ENCODE measurements around the gene TMEM255B.

Gene TMEM255B

DNA sequence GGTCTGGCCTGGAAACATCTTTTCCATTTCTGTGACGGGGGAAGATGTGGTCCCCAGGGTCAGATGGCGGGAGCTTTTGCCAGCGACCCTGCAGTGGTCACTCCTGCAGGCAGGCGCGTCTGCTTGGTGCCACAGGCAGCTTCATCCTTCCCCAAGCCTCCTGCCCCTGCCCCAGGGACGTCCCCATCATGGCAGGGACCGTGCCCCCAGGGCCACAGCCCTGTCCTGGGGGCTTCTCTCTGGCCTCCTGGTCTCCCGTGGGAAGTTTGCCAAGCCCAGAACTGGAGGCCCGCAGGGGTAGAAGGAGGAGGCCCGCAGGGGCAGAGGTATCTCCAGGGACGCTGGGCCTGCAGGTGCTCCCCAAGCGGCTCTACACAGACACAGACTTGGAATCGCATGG is 47.5 kb downstream of the TMEM255B start:
- no peak for DNase-seq

DNA sequence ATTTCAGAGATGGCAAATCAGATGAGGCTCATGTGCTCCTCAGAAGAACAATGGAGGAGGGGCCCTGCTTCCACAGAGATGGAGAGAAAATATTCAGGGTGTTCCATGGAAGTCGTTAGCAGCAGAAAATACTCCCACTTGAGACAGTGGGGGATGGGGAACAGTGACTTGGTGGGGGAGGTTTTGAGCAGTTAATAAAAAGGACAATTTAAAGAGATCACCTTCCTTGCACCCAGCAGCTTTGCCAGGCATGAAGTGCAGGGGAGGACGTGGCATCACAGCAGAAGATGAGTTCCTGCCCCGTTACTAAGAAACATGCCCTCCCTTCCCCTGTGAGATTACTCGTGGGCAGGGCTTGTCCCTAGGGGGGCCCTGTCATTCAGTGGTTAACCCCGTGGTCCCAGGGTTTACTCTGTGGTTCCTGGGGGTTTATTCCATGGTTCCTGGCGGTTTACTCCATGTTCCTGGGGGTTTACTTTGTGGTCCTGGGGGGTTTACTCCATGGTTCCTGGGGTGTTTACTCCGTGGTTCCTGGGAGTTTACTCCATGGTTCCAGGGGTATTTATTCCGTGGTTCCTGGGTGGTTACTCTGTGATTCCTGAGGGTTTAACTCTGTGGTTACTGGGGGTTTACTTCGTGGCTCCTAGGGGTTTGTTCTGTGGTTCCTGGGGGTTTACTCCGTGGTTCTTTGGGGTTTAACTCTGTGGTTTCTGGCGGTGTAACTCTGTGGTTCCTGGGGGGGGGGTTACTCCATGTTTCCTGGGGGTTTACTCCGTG is 49.2 kb downstream of the TMEM255B start:
- DNase-seq: no peak

DNA sequence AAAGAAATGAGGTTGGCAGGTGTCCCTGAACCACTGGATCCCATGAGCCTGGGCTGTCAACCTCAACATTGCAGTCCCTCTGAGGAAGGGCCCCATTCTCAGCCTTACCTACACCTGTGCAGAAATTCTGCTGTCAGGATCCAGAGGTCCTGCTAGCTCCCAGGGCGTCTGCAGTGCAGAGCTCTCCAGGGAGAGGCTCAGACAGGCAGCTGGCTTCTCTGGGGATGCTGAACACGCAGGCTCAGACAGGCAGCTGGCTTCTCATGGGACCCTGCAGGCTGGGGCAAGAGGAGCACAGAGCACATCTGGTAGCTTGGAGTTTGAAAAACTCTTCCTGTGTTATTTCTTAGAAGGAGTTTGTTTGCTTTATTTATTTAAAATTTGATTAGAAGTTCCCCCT is 50.9 kb downstream of the TMEM255B start:
- no peak for DNase-seq

DNA sequence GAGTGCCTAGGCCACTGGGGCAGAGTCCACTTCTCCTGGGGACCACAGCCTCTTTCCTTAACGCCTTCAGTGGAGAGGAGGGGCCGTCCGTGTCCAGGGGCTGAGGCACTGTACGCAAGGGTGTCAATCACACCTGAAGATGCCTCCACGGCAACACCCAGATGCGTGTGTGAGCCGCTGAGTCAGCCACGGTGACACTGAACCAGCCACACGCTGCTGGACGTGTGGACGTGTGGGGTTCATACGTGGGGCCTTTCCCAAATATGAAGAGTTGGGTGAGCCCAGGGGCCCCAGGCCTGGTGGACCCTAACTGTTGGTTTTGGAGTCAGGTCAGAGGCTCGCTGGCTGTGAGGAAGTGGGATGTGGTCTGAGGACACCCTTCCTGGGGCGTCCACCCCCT is 51.6 kb downstream of the TMEM255B start:
- no peak for DNase-seq

DNA sequence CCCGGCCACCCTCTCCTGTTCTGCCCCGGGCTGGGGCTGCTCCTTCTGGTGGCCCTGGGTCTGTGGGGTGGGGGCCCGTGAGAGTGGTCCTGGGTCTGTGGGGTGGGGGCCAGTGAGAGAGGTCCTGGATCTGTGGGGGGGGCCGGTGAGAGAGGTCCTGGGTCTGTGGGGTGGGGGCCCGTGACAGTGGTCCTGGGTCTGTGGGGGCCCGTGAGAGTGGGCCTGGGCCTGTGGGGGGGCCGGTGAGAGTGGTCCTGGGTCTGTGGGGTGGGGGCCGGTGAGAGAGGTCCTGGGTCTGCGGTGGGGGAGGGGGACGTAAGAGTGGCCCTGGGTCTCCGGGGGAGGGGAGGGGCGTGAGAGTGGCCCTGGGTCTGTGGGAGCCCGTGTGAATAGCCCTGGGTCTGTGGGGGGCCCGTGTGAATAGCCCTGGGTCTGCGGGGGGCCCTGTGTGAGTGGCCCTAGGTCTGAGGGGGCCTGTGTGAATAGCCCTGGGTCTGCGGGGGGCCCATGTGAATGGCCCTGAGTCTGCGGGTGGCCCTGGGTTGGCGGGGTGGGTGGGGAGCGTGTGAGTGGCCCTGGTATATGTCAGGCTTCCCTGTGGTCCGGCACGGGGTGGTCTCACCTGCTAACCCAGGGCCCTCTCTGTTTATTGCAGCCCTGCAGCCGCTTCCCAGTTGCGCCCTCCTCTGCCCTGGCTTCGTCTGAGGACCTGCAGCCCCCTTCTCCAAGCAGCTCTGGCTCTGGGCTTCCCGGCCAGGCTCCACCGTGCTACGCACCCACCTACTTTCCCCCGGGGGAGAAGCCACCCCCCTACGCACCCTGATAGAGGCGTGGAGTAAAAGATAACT is 52.3 kb downstream of the TMEM255B start:
- no peak for DNase-seq

DNA sequence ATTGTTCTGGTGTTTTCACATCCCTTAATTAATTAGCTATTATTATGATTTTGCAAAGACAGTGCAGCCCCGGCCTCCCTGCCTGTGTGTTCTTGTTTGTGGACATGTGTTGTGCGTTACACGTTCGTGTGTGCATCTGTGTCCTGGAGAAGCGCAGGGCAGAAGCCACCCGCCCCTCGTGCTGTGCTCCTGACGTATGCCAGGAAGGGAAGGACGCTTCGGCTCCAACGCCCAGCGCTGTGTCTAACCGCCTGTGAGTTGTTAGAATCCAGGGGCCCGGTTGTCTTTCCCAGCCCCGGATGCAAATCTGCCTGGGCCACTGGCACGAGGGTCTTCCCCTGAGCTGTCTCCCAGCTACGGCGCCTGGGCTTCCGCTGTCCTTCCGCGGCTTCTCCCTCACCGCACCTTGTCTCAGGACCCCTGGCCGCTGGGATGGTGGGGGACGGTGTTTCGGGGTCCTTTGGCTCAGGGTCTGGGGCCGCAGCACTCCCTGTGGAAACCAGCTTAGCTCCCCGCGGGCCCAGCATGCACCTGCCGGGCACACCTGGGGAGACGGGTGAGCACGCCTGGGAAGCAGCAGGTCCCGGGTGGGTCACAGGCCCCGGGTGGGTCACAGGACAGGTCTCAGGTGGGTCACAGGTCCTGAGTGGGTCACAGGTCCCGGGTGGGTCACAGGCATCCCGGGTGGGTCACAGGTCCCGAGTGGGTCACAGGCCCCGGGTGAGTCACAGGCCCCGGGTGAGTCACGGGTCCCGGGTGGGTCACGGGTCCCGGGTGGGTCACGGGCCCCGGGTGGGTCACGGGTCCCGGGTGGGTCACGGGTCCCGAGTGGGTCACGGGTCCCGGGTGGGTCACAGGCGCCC is 53.4 kb downstream of the TMEM255B start:
- no peak for DNase-seq

DNA sequence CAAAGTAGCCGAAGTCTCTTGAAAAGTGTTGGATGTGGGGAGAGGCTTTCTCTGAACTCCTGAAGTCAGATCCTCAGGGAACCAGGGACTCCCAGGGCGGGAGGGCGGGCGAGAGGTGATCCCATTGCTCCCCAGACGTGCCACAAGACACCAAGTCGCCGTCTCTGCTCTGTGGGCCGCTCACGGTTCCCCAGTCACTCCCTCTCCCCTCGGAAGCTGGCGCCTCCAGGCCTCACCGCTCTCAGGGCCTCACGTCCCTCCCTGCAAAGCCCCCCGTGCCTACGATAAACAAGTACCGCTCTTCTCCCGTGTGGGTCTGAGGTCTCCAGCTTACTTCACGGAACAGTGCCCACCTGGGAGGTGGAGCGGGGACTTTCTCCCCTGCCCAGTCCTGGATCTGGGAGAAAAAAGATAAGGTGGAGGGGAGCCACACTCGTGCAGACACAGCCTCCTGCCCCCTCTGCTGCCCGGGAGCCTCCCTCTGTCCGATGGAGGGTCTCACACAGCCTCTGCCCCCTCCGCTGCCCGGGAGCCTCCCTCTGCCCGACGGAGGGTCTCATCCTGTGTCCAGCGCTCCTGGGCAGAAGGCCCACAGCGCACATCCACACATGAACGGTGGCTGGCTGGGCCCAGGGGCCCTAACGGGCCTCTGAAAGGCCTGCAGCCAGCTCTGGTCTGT is 54.2 kb downstream of the TMEM255B start:
- DNase-seq: no peak

DNA sequence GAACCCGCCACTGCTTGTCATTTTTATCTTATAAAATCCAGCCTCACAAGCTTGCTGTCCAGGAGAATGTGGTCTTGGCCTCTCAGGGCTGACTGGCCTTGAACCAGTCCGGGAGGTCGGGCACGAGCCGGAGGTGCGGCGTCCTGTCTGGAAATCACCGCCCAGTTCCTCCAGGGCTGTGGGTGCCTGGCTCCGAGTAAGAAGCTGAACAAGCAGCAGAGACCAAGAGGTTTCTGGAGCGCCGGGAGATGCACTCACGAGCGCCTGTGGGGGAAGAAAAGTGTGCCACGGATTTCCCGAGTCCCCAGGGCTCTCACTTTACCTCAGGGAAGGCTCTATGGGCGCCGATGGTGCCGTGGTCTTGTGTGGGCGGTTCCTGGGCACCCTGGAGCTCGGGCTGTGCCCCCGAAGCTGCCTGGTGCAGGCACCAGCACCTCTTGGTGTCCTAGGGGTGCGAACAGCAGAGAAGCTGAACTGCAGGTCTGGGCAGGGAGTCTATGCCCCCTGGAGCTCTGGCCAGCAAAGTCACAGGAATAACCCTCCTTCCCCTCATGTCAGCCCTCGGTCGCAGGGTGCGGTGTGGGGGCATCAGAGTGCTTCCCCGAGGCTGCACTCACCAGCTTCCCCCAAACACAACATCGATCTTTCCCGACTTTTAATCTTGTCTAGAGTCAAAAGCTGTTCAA is 54.9 kb downstream of the TMEM255B start:
- DNase-seq: no peak

DNA sequence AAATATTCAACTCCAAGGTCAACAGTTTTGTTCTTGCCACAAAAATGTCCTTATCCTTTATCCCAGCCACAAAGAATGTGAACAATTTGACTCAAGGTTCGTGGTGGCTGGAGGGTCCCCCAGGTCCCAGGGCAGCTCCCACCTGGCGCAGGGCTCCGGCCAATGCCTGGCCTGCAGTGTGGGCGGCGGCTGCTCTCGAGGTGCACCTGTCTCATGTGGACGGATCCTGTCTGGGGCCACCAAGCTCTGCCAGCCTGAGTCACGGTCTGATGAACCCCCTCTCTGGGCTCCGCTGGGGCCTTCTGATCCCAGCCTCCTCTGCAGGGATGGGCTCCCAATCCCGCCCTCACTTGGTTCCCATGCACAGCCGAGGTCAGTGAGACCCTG is 55.4 kb downstream of the TMEM255B start:
- DNase-seq: no peak

DNA sequence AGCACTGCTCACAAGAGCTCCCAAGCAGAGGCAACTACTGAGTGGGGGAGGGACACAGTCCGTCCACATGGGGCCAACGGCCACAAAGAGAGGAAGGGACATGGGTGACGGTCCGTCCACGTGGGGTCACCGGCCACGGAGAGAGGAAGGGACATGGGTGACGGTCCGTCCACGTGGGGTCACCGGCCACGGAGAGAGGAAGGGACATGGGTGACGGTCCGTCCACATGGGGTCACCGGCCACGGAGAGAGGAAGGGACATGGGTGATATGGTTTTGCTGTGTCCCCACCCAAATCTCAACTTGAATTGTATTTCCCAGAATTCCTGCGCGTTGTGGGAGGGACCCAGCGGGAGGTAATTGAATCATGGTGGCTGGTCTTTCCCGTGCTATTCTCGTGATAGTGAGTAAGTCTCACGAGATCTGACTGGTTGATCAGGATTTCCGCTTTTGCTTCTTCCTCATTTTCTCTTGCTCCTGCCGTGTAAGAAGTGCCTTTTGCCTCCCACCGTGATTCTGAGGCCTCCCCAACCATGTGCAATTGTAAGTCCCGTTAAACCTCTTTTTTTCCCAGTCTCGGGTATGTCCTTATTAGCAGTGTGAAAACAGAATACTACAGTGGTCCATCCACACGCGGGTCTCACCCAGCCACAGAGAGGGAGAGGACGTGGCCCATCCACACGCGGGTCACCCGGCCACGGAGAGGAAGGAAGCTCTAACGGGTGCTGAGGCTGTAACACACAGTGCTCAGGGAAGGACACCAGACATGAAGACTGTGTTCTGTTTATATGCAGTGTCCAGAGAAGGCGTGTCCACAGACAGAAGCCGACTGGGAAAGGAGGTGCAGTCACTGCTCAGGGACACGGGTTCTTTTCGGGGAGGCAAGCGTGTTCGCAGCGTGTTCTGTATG is 56.4 kb downstream of the TMEM255B start:
- no peak for DNase-seq

DNA sequence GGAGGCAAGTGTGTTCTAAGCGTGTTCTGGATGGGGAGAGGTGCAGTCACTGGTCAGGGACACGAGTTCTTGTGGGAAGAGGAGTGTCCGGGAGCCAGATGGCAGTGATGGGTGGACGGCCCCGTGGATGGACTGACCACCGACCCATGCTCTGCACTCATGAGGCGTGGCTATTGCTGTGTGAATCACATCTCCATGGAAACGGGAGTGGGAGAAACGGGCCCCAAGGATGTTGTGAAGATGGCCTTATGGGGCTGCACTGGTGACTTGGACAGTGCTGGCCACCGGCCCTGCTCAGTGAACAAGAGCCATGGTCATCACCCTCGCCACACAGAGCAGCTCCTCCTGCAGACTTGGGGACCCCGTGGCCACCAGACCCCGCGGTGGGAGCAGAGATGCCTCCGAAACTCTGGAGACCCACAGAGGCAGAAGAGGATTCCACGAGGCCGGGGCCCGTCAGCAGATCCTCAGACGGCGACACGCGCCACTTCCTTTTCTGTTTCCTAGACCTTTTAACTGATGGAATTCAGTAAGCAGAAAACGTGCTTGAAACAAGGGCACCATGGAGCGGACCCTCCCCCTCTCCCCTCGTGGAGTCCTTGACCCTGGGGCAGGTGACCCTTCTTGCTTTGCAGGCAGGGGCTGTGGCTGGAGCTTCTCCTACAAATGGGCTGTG is 57.4 kb downstream of the TMEM255B start:
- no peak for DNase-seq

DNA sequence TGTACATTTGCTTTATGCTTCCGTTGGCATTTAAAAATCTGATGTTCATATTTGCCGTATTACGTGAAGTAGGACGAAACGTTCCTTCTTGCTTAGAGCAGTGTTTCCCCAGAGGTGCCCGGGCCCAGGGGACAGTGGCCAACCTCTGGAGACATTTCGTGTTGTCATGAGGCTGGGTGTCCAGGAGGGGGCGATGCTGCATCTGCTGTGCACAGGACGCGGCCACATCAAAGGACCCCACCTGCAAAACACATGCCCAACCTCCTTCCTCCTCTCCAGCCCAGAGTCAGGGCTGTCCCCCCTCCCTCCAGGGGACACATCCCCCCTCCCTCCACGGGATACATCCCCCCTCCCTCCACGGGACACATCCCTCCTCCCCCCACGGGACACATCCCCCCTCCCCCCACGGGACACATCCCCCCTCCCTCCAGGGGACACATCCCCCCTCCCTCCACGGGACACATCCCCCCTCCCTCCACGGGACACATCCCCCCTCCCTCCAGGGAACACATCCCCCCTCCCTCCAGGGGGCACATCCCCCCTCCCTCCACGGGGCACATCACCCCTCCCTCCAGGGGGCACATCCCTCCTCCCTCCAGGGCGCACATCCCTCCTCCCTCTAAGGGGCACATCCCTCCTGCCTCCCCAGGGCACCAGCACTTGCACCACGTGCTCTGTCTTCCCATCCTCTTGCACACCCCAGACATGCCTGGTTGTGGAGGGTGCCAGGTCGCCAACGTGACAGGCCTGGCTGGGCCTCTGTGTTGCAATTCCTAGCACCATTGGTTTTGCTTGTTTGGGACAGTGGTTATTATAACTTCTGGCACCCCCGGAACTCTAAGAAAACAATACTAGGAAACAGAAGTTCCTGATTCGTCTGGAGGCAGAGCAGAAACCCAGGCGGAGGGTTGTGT is 58.2 kb downstream of the TMEM255B start:
- DNase-seq: peak; percentile 69

DNA sequence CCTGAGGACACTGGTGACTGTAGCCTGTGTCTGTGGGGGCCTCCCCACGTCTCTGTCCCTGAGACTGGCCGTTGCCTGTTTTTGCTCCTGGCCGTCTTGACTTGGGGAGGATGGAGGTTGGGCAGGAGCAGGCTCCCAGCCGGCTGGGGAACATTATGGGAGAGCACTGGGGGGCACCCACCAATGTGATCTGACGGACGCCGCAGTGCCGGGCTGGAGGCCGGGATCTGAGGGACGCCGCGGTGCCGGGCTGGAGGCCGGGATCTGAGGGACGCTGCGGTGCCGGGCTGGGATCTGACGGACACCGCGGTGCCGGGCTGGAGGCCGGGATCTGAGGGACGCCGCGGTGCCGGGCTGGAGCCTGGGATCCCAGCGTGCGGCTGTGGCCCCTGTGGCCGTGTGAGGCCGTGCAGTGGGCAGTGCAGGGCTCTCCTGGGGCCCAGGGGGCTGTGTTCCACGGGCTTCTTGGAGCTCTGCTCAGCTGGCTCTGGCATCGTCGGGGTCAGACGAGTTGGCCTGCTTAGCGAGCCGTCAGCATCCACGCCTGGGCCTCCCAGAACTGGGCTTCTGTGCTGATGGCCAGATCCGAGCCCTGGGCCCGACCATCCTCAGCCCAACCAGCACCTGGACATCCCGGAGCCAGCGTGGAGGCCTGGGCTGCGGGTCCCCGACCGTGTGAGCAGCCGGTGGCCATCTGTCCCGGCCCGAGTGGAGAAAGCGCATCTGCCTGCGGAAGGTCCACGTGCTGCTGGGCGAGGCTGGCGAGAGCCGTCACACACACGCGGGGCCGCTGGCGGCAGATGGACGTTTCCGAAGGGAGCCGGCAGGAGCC is 59.0 kb downstream of the TMEM255B start:
- no peak for DNase-seq

DNA sequence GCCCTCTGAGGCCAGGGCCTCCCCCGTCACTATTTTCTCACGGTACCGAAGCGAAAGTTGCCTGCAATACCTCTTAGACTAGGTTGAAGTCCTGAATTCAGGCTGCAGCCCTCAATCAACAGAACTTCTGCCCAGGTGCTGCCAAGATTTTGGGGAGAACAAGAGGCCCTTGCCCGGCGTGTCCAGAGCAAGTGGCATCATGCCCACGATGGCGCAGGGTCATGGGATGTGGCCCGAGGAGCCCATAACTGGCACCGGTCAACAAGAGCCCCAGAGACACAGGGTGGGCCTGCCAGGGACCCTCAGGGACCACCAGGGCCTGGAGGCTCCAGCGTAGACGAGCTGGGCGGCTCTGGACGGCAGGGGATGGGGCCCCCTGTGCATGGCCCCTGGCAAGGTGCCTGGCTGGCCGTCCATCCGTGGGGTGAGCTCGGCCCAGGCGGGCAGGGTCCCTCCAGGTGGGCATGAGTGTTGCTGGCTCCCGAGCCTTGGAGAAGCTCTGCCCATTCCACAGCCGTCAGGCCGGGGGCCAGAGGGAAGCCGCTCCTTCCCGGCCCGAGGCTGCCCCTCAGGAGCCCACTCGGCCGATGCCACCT is 59.8 kb downstream of the TMEM255B start:
- no peak for DNase-seq

DNA sequence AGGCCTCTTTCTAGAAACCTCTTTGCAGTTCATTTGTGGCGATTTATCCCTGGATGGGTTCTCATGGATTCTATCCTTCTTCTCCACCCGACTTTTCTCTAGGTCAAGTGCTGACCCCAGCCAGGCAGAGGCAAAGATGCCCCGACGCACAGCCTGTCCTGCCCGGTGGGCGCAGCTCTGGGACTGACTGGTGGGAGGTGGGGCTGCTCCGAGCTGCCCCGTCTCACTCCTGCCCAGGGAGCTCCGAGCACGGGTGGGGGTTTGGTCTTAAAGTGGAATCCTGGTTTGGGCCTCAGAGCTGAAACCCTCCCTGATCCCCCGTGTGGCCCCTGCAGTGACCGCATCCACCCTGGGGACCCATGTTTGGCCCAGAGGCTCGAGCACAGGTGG is 60.3 kb downstream of the TMEM255B start:
- no peak for DNase-seq

DNA sequence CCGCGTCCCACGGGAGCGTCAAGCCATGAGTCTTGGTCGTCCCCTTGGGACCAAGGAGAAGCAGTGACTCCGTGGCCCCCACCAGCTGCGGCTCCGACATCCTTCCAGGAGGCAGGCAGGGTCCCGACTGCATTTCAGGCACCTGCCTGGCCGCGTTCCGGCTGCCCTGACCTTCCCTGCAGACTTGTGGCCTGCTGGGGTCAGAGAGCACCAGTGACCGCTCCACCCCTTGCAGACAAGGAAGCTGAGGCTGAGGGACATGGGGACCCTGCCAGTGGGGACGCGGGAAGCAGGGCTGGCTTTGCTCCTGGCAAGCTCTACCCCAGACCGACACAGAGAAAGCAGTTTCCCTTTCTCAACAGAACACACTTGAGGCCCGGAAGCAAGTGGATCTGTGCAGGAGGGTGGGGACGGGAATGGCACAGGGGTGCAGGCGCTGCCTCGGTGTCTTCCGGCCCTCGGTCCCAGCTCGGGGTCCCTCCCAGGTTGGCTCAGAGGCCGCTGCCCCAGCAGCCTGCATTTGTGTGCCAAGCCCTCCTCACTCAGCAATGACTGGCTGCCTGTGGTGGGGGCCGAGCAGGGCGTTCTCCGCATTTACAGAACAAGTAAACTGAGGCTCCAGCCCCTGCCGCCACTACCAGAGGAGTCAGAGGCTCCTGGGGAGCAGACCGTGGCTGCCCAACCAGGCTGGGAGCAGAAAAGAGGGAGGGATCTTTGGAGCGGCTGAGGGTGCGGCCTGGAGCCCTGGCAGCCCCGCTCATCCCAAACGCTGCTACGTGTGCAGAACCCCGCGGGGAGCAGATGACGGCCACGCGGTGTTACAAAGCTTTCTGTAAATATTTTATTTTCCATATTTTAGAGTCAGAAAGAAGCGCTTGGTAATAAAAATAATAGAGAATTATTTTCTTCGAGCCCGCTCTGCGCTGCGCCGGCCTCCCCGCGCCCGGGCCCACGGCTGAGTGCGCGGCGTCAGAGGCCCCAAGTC is 61.0 kb downstream of the TMEM255B start:
- DNase-seq: no peak

Data from midbrain (tissue), 1 donor.